GM19397 (cell line): ENCODE measurements around the gene FBXO31.
"Not testable (repeated sequence)": the region's sequence is repeated elsewhere in the genome, so short reads cannot be mapped to it uniquely, and the experiment has no call there.

ENCODE experiments used
- ATAC-seq: cut with Tn5 transposase; IDR thresholded peaks from one replicate; pipeline ENCODE4 v1.9.1; 2021; ENCODE audit warnings: mild to moderate bottlenecking, moderate library complexity; ENCODE audit not compliant: unreplicated experiment

Gene FBXO31

GRCh38 chr16:87365021-87365713 is 18.4 kb downstream of the FBXO31 start:
- no peak for ATAC-seq

GRCh38 chr16:87363771-87364455 is 19.7 kb downstream of the FBXO31 start:
- no peak for ATAC-seq

- ATAC-seq, result not testable (repeated sequence)
Observed at GRCh38 chr16:87362828-87363559, 20.6 kb downstream of the FBXO31 start.

- ATAC-seq, result no peak
Observed at GRCh38 chr16:87361916-87362619, 21.5 kb downstream of the FBXO31 start.

- no peak for ATAC-seq
Observed at GRCh38 chr16:87360862-87361610, 22.5 kb downstream of the FBXO31 start.

- no peak for ATAC-seq
Observed at GRCh38 chr16:87359121-87359520, 24.5 kb downstream of the FBXO31 start.

GRCh38 chr16:87358696-87359095 is 24.9 kb downstream of the FBXO31 start:
- no peak for ATAC-seq

- no peak for ATAC-seq
Observed at GRCh38 chr16:87358250-87358649, 25.3 kb downstream of the FBXO31 start.

- ATAC-seq, result no peak
Observed at GRCh38 chr16:87356491-87356853, 27.1 kb downstream of the FBXO31 start.

GRCh38 chr16:87353613-87354012 is 30.0 kb downstream of the FBXO31 start:
- no peak for ATAC-seq

- no peak for ATAC-seq
Observed at GRCh38 chr16:87352818-87353217, 30.8 kb downstream of the FBXO31 start.

- no peak for ATAC-seq
Observed at GRCh38 chr16:87351320-87351698, 32.3 kb downstream of the FBXO31 start.

- ATAC-seq, result no peak
Observed at GRCh38 chr16:87350681-87351319, 32.8 kb downstream of the FBXO31 start.

- no peak for ATAC-seq
Observed at GRCh38 chr16:87350031-87350430, 33.5 kb downstream of the FBXO31 start.

GRCh38 chr16:87348616-87349157 is 34.9 kb downstream of the FBXO31 start:
- no peak for ATAC-seq

GRCh38 chr16:87347932-87348615 is 35.5 kb downstream of the FBXO31 start:
- ATAC-seq, result no peak

GRCh38 chr16:87346517-87347060 is 37.0 kb downstream of the FBXO31 start:
- no peak for ATAC-seq

- no peak for ATAC-seq
Observed at GRCh38 chr16:87345726-87346424, 37.7 kb downstream of the FBXO31 start.
